CD14-positive monocyte (primary cell): ENCODE results near the gene ELMOD1. TPM values are rescaled to one million over a fixed set of nuclear protein-coding genes. Genes with fewer than 3 reads are reported as not detected.

ENCODE experiments used
- DNase-seq, 3 donors: peaks; one replicate each; pipeline ENCODE4 v3.0.0-alpha.2; 2011 to 2022
- H2AFZ ChIP-seq: 2 replicates; pipeline ENCODE4 v1.6.0; 2012; ENCODE audit warnings: mild to moderate bottlenecking, low read depth, low read length, inconsistent platforms; ENCODE audit not compliant: insufficient read depth, poor library complexity, severe bottlenecking
- H3K27ac ChIP-seq, 2 donors: 1 replicate in 1 of 2; 2 replicates in 1 of 2; pipeline ENCODE4 v1.5.1; 2012 to 2013; ENCODE audit warnings: low read length in 2 of 2, control low read depth in 1 of 2, inconsistent platforms in 1 of 2, low read depth in 1 of 2, mild to moderate bottlenecking in 1 of 2
- H3K27me3 ChIP-seq, 2 donors: one replicate each; pipeline versions ENCODE4 v1.6.0 to v1.6.1; 2011 to 2013; ENCODE audit warnings: low read length in 2 of 2; ENCODE audit not compliant: control insufficient read depth in 2 of 2, insufficient read depth in 2 of 2
- H3K36me3 ChIP-seq, 2 donors: replicated peaks in 1 of 2; 1 replicate in 1 of 2; 2 replicates in 1 of 2; pipeline versions ENCODE4 v1.5.1 to v1.6.1; 2012 to 2013; ENCODE audit warnings: low read length in 2 of 2, control low read depth in 1 of 2, inconsistent platforms in 1 of 2, mild to moderate bottlenecking in 1 of 2; ENCODE audit not compliant: insufficient read depth in 2 of 2, control insufficient read depth in 1 of 2
- H3K4me1 ChIP-seq, 2 donors: 1 replicate in 1 of 2; 2 replicates in 1 of 2; pipeline versions ENCODE4 v1.5.1 to v1.6.1; 2012 to 2013; ENCODE audit warnings: low read length in 2 of 2, control low read depth in 1 of 2, inconsistent platforms in 1 of 2, mild to moderate bottlenecking in 1 of 2, moderate library complexity in 1 of 2; ENCODE audit not compliant: insufficient read depth in 2 of 2, control insufficient read depth in 1 of 2
- H3K4me2 ChIP-seq: replicated peaks from 2 replicates; pipeline ENCODE3; 2012; ENCODE audit warnings: low read length, moderate library complexity, mild to moderate bottlenecking; ENCODE audit not compliant: poor library complexity, severe bottlenecking; ENCODE audit errors: extremely low read depth
- H3K4me3 ChIP-seq, 3 experiments: fragments of 200-600 bp in 1 of 3; sonication (generic) in 1 of 3; replicated peaks in 1 of 3; 1 replicate in 2 of 3; 2 replicates in 1 of 3; pipeline ENCODE4 v1.5.1; 2011 to 2013; ENCODE audit warnings: low read length in 3 of 3, mild to moderate bottlenecking in 3 of 3, control low read depth in 2 of 3, low read depth in 2 of 3, inconsistent platforms in 1 of 3, moderate library complexity in 1 of 3
- H3K79me2 ChIP-seq: 2 replicates; pipeline ENCODE4 v1.6.0; 2012; ENCODE audit warnings: mild to moderate bottlenecking, control low read depth, inconsistent platforms, low read length, moderate library complexity; ENCODE audit not compliant: insufficient read depth
- H3K9ac ChIP-seq: 2 replicates; pipeline ENCODE4 v1.6.0; 2017; ENCODE audit warnings: low read length, mild to moderate bottlenecking; ENCODE audit not compliant: insufficient read depth, poor library complexity, severe bottlenecking
- H3K9me3 ChIP-seq, 2 donors: replicated peaks in 1 of 2; 1 replicate in 1 of 2; 2 replicates in 1 of 2; pipeline versions ENCODE4 v1.5.1 to v1.6.1; 2012 to 2013; ENCODE audit warnings: low read length in 2 of 2, control low read depth in 1 of 2; ENCODE audit not compliant: control insufficient read depth in 1 of 2, insufficient read depth in 1 of 2
- H4K20me1 ChIP-seq: 2 replicates; pipeline ENCODE4 v1.6.0; 2012; ENCODE audit warnings: mild to moderate bottlenecking, low read length, control low read depth, moderate library complexity; ENCODE audit not compliant: insufficient read depth
- H3K27ac Mint-ChIP-seq, 7 donors: one replicate each; pipeline ENCODE4 v1.8.0; 2020; ENCODE audit warnings: mild to moderate bottlenecking in 7 of 7, mixed read lengths in 7 of 7, moderate library complexity in 6 of 7, inconsistent platforms in 2 of 7
- H3K27me3 Mint-ChIP-seq, 3 donors: one replicate each; pipeline ENCODE4 v1.8.0; 2021 to 2022; ENCODE audit warnings: low read depth in 3 of 3, mild to moderate bottlenecking in 3 of 3, mixed read lengths in 3 of 3, moderate library complexity in 3 of 3, inconsistent platforms in 1 of 3
- H3K36me3 Mint-ChIP-seq, 2 donors: one replicate each; pipeline ENCODE4 v1.8.0; 2020; ENCODE audit warnings: mixed read lengths in 2 of 2, inconsistent platforms in 1 of 2, mild to moderate bottlenecking in 1 of 2
- H3K4me1 Mint-ChIP-seq: one replicate; pipeline ENCODE4 v1.8.0; 2020; ENCODE audit warnings: mild to moderate bottlenecking, mixed read lengths
- H3K4me3 Mint-ChIP-seq, 2 donors: one replicate each; pipeline ENCODE4 v1.8.0; 2020; ENCODE audit warnings: mild to moderate bottlenecking in 2 of 2, mixed read lengths in 2 of 2, moderate library complexity in 1 of 2
- H3K9me3 Mint-ChIP-seq, 7 donors: one replicate each; pipeline ENCODE4 v1.8.0; 2020 to 2022; ENCODE audit warnings: mixed read lengths in 7 of 7, mild to moderate bottlenecking in 6 of 7, moderate library complexity in 6 of 7, inconsistent platforms in 2 of 7
- WGBS: methylation state at CpG from one replicate; pipeline ENCODE4 v1.1.5; 2013; ENCODE audit warnings: missing lambda C conversion rate; ENCODE audit not compliant: insufficient coverage; 5-methylcytosine and 5-hydroxymethylcytosine counted together
- intact Hi-C, 2 donors: fragments of 100-400 bp; cut with micrococcal nuclease; formaldehyde crosslinking; loops; one replicate each; pipeline versions ENCODE4 v1.15.0 to v1.15.1; 2023
- polyA plus RNA-seq, 3 donors: library from polyadenylated mRNA; depleted of rRNA in 1 of 3; unstranded in 2 of 3; stranded (reverse) in 1 of 3; fragments of 300-500 nt in 2 of 3; fragments of >200 nt in 1 of 3; fragmentation: Illumina TruSeq in 2 of 3; gene quantifications; 1 replicate in 2 of 3; 2 replicates in 1 of 3; pipeline ENCODE4 v1.2.3, GENCODE V29; 2012 to 2021
- TF ChIP-seq, protein P1 (sequence below): fragments of 200-600 bp; IDR thresholded peaks from one replicate; pipeline ENCODE4 v1.8.0; 2022; ENCODE audit warnings: antibody characterized with exemption, mild to moderate bottlenecking

ELMOD1 gene
- polyA plus RNA-seq, 3 donors: not detected

- H3K9ac ChIP-seq: no peak overlapping the region
- no peak for DNase-seq
- H3K27me3 ChIP-seq: peaks cover 8 to 16% of the 10 kb centered on the region in 2 donors
- Mint-ChIP-seq H3K27me3 (peaks cover 9 to 34% (median 17%) of the 10 kb centered on the region in 3 donors), H3K4me3 (peak overlapping the region in 1 of 2 donors; percentile 20), H3K27ac (no peak overlapping the region), H3K36me3 (no peaks in the 10 kb centered on the region), H3K4me1 (no peaks in the 10 kb centered on the region), H3K9me3 (peaks cover 0 to 2% (median 0%) of the 10 kb centered on the region in 7 donors)
- H4K20me1 ChIP-seq: no peaks in the 10 kb centered on the region
- WGBS: 51% methylated on average over 6 of the region's 10 CpGs
- H3K4me1 ChIP-seq: no peaks in the 10 kb centered on the region
- H2AFZ ChIP-seq: no peak overlapping the region
- no peaks in the 10 kb centered on the region for H3K9me3 ChIP-seq
- no peak overlapping the region for H3K27ac ChIP-seq
- H3K79me2 ChIP-seq: no peaks in the 10 kb centered on the region
- H3K4me3 ChIP-seq: no peak overlapping the region
- no peak overlapping the region for H3K4me2 ChIP-seq
- TF ChIP-seq, protein P1, sequence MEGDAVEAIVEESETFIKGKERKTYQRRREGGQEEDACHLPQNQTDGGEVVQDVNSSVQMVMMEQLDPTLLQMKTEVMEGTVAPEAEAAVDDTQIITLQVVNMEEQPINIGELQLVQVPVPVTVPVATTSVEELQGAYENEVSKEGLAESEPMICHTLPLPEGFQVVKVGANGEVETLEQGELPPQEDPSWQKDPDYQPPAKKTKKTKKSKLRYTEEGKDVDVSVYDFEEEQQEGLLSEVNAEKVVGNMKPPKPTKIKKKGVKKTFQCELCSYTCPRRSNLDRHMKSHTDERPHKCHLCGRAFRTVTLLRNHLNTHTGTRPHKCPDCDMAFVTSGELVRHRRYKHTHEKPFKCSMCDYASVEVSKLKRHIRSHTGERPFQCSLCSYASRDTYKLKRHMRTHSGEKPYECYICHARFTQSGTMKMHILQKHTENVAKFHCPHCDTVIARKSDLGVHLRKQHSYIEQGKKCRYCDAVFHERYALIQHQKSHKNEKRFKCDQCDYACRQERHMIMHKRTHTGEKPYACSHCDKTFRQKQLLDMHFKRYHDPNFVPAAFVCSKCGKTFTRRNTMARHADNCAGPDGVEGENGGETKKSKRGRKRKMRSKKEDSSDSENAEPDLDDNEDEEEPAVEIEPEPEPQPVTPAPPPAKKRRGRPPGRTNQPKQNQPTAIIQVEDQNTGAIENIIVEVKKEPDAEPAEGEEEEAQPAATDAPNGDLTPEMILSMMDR: no peak
- H3K36me3 ChIP-seq: no peaks in the 10 kb centered on the region
- intact Hi-C loops: no loop called here
These were observed 18.7 kb downstream of the ELMOD1 start for GRCh38 chr11:107609400-107610218.

- TF ChIP-seq, protein P1: no peak
These were observed 21.5 kb downstream of the ELMOD1 start for GRCh38 chr11:107612445-107612844.

More at GRCh38 chr11:107612445-107612844, 21.5 kb downstream of the ELMOD1 start:
- DNase-seq: no peak
- WGBS: no CpG with 5 or more reads among the region's 2 CpGs
- H3K4me3 ChIP-seq: no peak overlapping the region
- no peak overlapping the region for H3K4me3 Mint-ChIP-seq
- H3K79me2 ChIP-seq: no peaks in the 10 kb centered on the region
- no peak overlapping the region for H3K27ac Mint-ChIP-seq
- peaks cover 0 to 2% (median 0%) of the 10 kb centered on the region in 7 donors for H3K9me3 Mint-ChIP-seq
- no peak overlapping the region for H3K9ac ChIP-seq
- no peak overlapping the region for H3K4me2 ChIP-seq
- no peak overlapping the region for H3K27ac ChIP-seq
- H2AFZ ChIP-seq: no peak overlapping the region
- H3K9me3 ChIP-seq: no peaks in the 10 kb centered on the region
- no peaks in the 10 kb centered on the region for H4K20me1 ChIP-seq
- no peaks in the 10 kb centered on the region for H3K4me1 Mint-ChIP-seq
- peaks cover 9 to 23% (median 18%) of the 10 kb centered on the region in 3 donors for H3K27me3 Mint-ChIP-seq
- peaks cover 8 to 16% of the 10 kb centered on the region in 2 donors for H3K27me3 ChIP-seq
- intact Hi-C loops: no loop called here
- H3K4me1 ChIP-seq: no peaks in the 10 kb centered on the region
- H3K36me3 Mint-ChIP-seq: no peaks in the 10 kb centered on the region
- no peaks in the 10 kb centered on the region for H3K36me3 ChIP-seq
